ENCODE results near the gene HYAL3.

HYAL3 gene

GRCh38 chr3:50337175-50337861, 38.1 kb upstream of the HYAL3 start:
- H3K4me3 ChIP-seq (ENCODE audit: low read depth, low read length): peak overlapping the region; percentile 80
- no peak for TF ChIP-seq CTCF (IDR thresholded peaks at IDR 0.05; ENCODE audit: low read depth, low read length)

- H3K4me3 ChIP-seq (ENCODE audit: low read depth, low read length): peak overlapping the region; percentile 80
- TF ChIP-seq CTCF (IDR thresholded peaks at IDR 0.05; ENCODE audit: low read depth, low read length): no peak
These were observed 37.4 kb upstream of the HYAL3 start for GRCh38 chr3:50336452-50337174.

GRCh38 chr3:50334339-50335075, 35.3 kb upstream of the HYAL3 start:
- no peak for TF ChIP-seq CTCF (IDR thresholded peaks at IDR 0.05; ENCODE audit: low read depth, low read length)
- no peak overlapping the region; the same call in 1 of the 2 replicates for H3K4me3 ChIP-seq (ENCODE audit: low read depth, low read length)

- no peak overlapping the region for H3K4me3 ChIP-seq (ENCODE audit: low read depth, low read length)
- no peak for TF ChIP-seq CTCF (IDR thresholded peaks at IDR 0.05; ENCODE audit: low read depth, low read length)
These were observed 34.6 kb upstream of the HYAL3 start for GRCh38 chr3:50333744-50334328.

- H3K4me3 ChIP-seq (ENCODE audit: low read depth, low read length): no peak overlapping the region
- TF ChIP-seq CTCF (IDR thresholded peaks at IDR 0.05; ENCODE audit: low read depth, low read length): no peak
These were observed 32.2 kb upstream of the HYAL3 start for GRCh38 chr3:50331364-50331907.

GRCh38 chr3:50330330-50330729, 31.1 kb upstream of the HYAL3 start:
- no peak for TF ChIP-seq CTCF (IDR thresholded peaks at IDR 0.05; ENCODE audit: low read depth, low read length)
- no peak overlapping the region for H3K4me3 ChIP-seq (ENCODE audit: low read depth, low read length)
